Activated CD8-positive, alpha-beta memory T cell treated with anti-CD3 and anti-CD28 coated beads, Interleukin-2, amount 50 U/mL, for 1 hour (primary cell): ENCODE data around the gene PLPP1.

Source experiments
- DNase-seq: peaks from one replicate; pipeline ENCODE4 v3.0.0-alpha.2; 2020; ENCODE audit errors: extremely low read depth

Gene PLPP1

GRCh38 chr5:55534436-55535198 is at the start of gene PLPP1:
Gene PLPP1 (minus strand): TSS chr5:55534964. CDS start chr5:55534629, 335 bp downstream.
- peak; percentile 44 for DNase-seq

GRCh38 chr5:55583578-55583977 is 48.8 kb upstream of the PLPP1 start:
- DNase-seq = no peak

GRCh38 chr5:55582256-55582655 is 47.5 kb upstream of the PLPP1 start:
- no peak for DNase-seq

DNA sequence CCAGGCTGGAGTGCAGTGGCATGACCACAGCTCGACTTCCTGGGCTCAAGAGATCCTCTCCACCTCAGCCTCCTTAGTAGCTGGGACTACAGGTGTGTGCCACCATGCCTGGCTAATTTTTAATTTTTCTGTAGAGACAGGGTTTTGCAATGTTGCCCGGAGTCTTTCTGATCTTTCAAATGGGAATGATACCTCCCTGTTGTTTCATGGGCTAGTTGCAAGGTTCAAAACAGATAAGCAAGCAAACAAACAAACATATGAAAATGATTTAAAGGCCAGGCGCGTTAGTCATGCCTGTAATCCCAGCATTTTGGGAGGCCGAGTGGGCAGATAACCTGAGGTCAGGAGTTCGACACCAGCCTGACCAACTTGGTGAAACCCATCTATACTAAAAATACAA is 45.3 kb upstream of the PLPP1 start:
- no peak for DNase-seq

DNA sequence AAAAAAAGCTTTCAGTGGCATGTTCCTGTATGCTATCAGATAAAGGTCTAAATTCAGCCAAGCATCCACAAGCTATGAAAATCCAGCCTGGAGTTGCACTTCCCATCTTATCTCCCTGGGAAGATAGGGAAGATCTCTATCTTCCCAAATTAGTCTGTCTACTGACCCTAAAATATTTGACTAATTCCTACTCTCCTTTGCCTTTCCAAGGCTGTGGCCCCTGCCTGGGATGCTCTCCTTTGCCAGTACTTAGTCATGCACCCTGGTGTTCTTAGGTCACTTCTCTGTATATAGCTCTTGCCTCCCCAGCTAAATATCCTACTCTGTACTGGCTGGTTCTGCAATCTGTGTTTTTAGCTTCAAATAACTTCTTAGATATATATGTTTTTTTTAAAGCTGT is 44.0 kb upstream of the PLPP1 start:
- no peak for DNase-seq

DNA sequence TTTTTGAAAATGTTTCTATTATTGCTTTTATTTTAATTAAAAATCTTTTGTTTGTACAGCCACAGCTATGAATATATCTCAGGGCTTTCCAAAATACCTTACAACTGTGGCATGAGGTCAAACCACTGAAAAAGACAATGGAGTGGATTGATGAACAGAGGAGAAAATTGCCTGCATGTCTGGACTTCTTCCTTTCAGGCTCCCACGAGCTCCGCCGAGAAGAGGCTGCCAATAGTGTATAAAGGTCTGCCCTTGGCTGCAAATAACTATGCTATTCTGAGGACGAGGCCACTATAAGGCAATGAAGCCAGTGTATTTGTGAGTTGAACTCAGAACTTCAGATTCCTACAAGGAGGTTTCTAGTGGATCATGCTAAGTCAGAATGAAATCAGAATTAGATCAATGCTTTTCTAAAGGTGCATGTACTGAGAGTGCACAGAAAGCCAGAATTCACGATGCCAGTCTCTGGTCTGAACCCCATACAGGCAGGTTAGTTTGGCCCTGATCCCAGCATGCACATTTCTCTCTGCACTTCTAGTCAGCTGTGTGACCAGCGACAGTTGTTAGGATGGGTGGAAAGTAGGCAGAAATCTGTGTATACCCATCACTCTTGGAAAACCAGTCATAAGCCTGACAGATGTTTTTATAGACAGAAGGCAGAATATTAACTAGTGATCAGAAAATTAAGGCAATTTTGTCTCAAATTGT is 42.7 kb upstream of the PLPP1 start:
- no peak for DNase-seq

DNA sequence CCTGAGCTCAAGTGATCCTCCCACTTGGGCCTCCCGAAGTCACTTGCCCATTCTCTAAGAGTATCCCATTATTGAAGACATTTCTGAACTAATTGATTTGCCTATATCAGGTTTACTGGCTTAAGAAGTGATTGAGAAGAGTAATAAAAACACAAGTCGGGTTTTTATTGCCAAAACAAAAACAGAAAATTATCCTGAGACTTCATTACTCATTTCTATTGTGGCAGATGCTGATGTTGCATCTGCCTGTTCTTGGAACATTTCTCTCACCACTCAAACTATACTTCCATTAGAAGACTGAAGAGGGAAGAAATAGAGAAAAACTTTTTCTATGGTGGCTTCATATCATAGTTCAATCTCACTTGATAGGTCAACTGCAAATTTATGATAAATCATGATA is 41.9 kb upstream of the PLPP1 start:
- DNase-seq = no peak

- no peak for DNase-seq
Measured at GRCh38 chr5:55575815-55576583, 41.2 kb upstream of the PLPP1 start.

DNA sequence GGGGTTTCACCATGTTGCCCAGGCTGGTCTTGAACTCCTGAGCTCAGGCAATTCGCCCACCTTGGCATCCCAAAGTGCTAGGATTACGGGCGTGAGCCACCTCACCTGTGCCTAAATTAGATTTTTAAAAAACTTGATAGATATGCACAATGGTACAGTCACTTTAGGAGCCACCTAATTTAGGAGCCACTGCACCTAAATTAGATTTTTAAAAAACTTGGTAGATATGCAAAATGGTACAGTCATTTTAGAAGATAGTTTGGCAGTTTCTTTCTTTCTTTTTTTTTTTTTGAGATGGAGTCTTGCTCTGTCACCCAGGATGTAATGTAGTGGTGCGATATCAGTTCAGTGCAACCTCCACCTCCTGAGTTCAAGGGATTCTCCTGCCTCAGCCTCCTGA is 37.8 kb upstream of the PLPP1 start:
- DNase-seq = no peak

DNA sequence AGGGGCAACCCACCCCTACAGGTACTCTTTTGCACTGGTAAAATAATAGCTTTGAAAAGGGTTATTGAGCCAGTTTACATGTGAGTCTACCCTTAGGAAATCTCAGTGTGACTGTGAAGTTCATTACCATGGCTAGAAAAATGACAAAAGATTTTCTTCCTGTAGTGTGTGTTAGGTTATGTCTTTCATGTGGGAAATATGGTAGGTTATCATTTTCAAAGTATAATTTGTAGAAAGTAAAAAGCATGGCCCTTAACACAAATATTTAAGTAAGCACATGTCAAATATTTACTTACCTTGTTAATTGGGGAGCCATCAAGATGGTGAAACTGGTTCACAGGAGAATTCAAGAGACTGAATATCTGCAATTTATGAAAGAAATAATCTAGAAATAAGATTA is 37.3 kb upstream of the PLPP1 start:
- no peak for DNase-seq

DNA sequence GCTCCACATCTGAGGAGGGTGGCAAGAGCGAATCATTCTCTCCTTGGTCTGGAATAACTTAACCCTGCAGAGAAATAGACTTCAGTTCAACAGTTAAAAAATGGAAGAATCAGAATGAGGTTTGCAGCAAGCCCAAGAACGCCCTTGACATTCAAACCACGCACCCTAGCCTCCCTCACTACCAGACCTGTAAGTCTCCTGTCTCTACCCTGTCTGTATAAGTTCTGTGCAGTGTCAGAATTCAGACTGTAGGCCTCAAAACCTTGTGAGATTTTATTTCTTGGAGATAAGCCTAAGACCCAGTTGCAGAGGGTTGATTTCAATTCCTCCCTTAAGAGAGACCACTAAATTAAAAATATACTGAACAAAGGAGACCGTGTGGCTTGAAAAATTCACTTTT is 35.8 kb upstream of the PLPP1 start:
- DNase-seq = no peak

GRCh38 chr5:55570026-55570425 is 35.3 kb upstream of the PLPP1 start:
- no peak for DNase-seq

DNA sequence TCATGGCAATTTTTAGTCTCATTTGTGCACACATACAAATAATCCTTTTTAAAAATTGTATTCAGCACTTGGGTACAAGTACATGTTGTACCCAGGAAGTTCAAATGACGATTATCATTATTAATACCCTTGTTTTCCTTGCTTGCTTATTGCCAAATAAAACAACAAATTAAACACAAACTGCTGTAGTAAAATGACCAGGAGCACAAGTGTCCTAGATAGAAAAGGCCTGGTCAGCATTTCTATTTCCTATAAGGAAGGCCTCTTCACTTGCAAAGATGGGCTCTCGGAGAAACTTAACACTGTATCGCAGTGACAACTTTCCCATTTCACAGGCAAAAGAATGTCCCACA is 34.7 kb upstream of the PLPP1 start:
- DNase-seq = no peak

DNA sequence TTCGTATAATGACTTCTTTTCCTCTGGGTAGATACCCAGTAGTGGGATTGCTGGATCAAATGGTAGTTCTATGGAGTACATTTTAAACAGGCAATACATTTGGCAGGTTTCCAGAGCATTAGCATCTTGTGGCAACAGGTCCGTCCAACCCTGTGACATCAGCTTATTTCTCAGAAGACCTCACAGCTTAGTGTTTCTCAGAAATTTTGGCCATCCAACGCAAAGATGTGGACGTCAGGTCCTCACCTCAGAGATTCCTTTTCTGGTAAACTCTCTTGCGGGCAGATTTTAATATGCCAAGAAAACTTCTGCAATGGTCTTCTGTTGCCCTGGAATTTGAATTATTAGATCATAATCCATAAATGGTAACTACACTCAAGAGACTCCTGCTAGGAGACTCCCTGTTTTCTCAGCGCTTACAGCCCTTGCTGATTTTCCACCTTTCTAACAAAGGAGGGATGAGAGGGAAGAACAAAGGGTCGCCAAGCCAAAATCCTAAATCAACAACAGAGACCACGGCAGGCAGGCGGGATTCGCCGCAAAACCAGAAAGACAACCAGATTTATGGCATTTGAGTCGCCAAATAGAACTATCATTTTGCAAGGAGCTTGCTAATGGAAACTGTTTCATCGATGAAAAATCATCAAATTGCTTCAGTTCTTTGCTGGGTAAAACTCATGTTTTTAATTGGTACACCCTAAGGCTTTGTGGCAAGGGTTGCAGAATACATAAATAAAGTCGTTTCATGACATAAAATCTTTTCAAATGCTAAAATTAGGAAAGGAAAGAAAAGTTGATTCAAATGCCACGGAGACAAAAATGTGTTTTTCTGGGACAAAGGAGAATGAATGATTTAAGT is 34.1 kb upstream of the PLPP1 start:
- no peak for DNase-seq

DNA sequence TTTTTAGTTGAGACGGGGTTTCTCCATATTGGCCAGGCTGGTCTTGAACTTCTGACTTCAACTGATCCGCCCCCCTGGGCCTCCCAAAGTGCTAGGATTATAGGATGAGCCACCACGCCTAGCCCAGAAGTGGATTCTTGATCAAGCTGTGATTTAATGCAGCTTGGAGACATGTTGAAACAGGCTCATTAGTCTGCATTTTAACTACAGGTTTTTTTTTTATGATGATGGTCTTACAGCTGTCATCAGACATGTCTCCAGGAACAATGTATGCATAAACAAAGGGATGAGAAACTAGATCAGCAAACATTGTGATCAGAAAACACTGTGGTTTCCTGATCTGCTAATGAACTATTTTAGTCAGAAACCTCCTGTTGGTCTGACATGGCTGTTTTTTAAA is 30.0 kb upstream of the PLPP1 start:
- DNase-seq = no peak

GRCh38 chr5:55558484-55558883 is 23.7 kb upstream of the PLPP1 start:
- no peak for DNase-seq

GRCh38 chr5:55557123-55557522 is 22.4 kb upstream of the PLPP1 start:
- DNase-seq = no peak

GRCh38 chr5:55554585-55555202 is 19.9 kb upstream of the PLPP1 start:
- DNase-seq = no peak

DNA sequence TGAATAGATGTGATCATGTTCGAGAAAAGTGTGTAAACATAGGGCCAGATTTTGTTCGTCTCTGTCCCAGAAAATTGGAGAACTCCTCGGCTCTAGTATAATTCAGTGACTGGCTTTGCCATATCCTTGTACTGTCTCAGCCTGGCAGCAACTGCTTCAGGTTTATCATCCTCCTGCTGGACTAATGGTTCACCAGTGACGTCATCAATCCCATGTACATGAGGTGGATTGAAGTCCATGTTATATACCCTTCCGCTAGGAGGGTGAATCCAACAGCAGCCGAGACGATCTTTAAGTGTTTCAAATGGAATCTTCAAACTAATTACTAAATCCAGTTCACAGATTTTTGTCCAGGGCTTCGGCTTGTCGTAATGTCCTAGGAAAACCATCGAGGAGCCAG is 17.1 kb upstream of the PLPP1 start:
- DNase-seq = no peak

GRCh38 chr5:55551358-55551757 is 16.6 kb upstream of the PLPP1 start:
- no peak for DNase-seq

DNA sequence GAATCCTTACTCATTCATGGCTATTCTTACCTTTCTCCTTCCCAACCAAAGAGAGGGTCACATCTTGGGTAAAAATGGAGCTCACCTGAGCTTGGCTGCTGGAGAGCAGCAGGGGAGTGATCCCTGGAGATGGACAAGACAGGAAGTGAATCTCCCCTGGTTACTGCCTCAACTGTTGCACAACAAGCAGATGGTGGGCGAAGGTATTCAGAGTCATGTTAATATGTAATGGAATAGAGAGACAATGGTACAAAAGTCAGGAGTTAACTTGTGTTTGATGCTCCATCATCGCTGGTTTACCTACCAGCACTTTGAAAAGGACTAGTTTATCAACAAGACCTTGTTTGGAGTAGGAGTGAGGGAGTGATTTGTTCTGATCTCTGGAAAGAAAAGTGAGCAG is 13.0 kb upstream of the PLPP1 start:
- DNase-seq = no peak
